Smooth muscle cell of the brain vasculature (primary cell): ENCODE results near the gene ACOT7.
"Not testable (repeated sequence)": the region's sequence is repeated elsewhere in the genome, so short reads cannot be mapped to it uniquely, and the experiment has no call there.

Source experiments
- DNase-seq: peaks from one replicate; pipeline ENCODE4 v3.0.0-alpha.2; 2012; ENCODE audit warnings: low read depth, low spot score

ACOT7 gene

GRCh38 chr1:6239213-6239752 is 154.3 kb downstream of the ACOT7 start:
- DNase-seq = no peak

- no peak for DNase-seq
Measured at GRCh38 chr1:6237093-6237492, 156.5 kb downstream of the ACOT7 start.

- no peak for DNase-seq
Measured at GRCh38 chr1:6235296-6235677, 158.3 kb downstream of the ACOT7 start.

GRCh38 chr1:6234502-6235295 is 158.9 kb downstream of the ACOT7 start:
- DNase-seq = no peak

GRCh38 chr1:6233376-6233775 is 160.2 kb downstream of the ACOT7 start:
- no peak for DNase-seq

GRCh38 chr1:6225651-6226050 is 167.9 kb downstream of the ACOT7 start:
- no peak for DNase-seq

GRCh38 chr1:6224718-6225117 is 168.8 kb downstream of the ACOT7 start:
- DNase-seq = no peak

- DNase-seq = no peak
Measured at GRCh38 chr1:6223617-6224016, 169.9 kb downstream of the ACOT7 start.

GRCh38 chr1:6222636-6223035 is 170.9 kb downstream of the ACOT7 start:
- DNase-seq = no peak

- DNase-seq = no peak
Measured at GRCh38 chr1:6221210-6221784, 172.3 kb downstream of the ACOT7 start.

GRCh38 chr1:6220236-6220635 is 173.3 kb downstream of the ACOT7 start:
- DNase-seq = no peak

- not testable (repeated sequence) for DNase-seq
Measured at GRCh38 chr1:6219641-6220040, 173.9 kb downstream of the ACOT7 start.

GRCh38 chr1:6218375-6219164 is 175.0 kb downstream of the ACOT7 start:
- no peak for DNase-seq
